GM23338 (cell line): ENCODE results near the gene SUGCT. TPM values are rescaled to one million over a fixed set of nuclear protein-coding genes. Genes with fewer than 3 reads are reported as not detected.

Experiments used
- ATAC-seq: fragments of 200-7000 bp; cut with Tn5 transposase; 3 replicates; pipeline ENCODE4 v1.9.1; 2020
- DNase-seq: peaks from one replicate; pipeline ENCODE4 v3.0.0-alpha.2; 2015; ENCODE audit warnings: low spot score
- H2AFZ ChIP-seq: fragments of 200-600 bp; sonication (generic); 2 replicates; pipeline ENCODE4 v1.8.0; 2016; ENCODE audit warnings: antibody characterized with exemption, mild to moderate bottlenecking, moderate library complexity
- H3F3A ChIP-seq: fragments of 200-600 bp; sonication (generic); replicated peaks from 2 replicates; pipeline ENCODE4 v1.8.0; 2017; ENCODE audit warnings: antibody characterized with exemption, mixed run types, low read depth
- H3K27ac ChIP-seq: fragments of 200-600 bp; sonication (generic); 2 replicates; pipeline ENCODE4 v1.6.1; 2016; ENCODE audit warnings: low read depth
- H3K27me3 ChIP-seq: fragments of 200-600 bp; sonication (generic); 2 replicates; pipeline ENCODE4 v1.8.0; 2016; ENCODE audit warnings: mild to moderate bottlenecking, mixed run types, moderate library complexity; ENCODE audit not compliant: insufficient read depth
- H3K36me3 ChIP-seq: fragments of 200-600 bp; sonication (generic); 2 replicates; pipeline ENCODE4 v1.8.0; 2016; ENCODE audit warnings: mild to moderate bottlenecking; ENCODE audit not compliant: insufficient read depth
- H3K4me1 ChIP-seq: fragments of 200-600 bp; sonication (generic); 2 replicates; pipeline ENCODE4 v1.8.0; 2016; ENCODE audit warnings: mild to moderate bottlenecking, moderate library complexity; ENCODE audit not compliant: insufficient read depth
- H3K4me2 ChIP-seq: fragments of 200-600 bp; sonication (generic); 2 replicates; pipeline ENCODE4 v1.7.1; 2017; ENCODE audit warnings: mixed run types
- H3K4me3 ChIP-seq: fragments of 200-600 bp; sonication (generic); 2 replicates; pipeline ENCODE4 v1.6.1; 2016; ENCODE audit warnings: mixed run types
- H3K79me2 ChIP-seq: fragments of 200-600 bp; sonication (generic); replicated peaks from 2 replicates; pipeline ENCODE4 v1.8.0; 2017; ENCODE audit warnings: mild to moderate bottlenecking; ENCODE audit not compliant: insufficient read depth
- H3K9me2 ChIP-seq: fragments of 200-600 bp; sonication (generic); 2 replicates; pipeline ENCODE4 v1.8.0; 2017; ENCODE audit not compliant: insufficient read depth
- H4K20me1 ChIP-seq: fragments of 200-600 bp; sonication (generic); replicated peaks from 2 replicates; pipeline ENCODE4 v1.8.0; 2017; ENCODE audit warnings: mild to moderate bottlenecking; ENCODE audit not compliant: insufficient read depth
- H3K27ac Mint-ChIP-seq: 2 replicates; pipeline ENCODE4 v1.8.0; 2020; ENCODE audit warnings: inconsistent platforms, mild to moderate bottlenecking, moderate library complexity, mixed read lengths
- H3K27me3 Mint-ChIP-seq: 3 replicates; pipeline ENCODE4 v1.8.0; 2022; ENCODE audit warnings: low read depth, mild to moderate bottlenecking, moderate library complexity, mixed read lengths, inconsistent platforms; ENCODE audit not compliant: insufficient read depth, poor library complexity
- H3K36me3 Mint-ChIP-seq: 3 replicates; pipeline ENCODE4 v1.8.0; 2021; ENCODE audit warnings: low read depth, mild to moderate bottlenecking, inconsistent platforms, moderate library complexity, mixed read lengths
- H3K4me1 Mint-ChIP-seq: 3 replicates; pipeline ENCODE4 v1.8.0; 2020; ENCODE audit warnings: mild to moderate bottlenecking, inconsistent platforms, mixed read lengths
- H3K4me3 Mint-ChIP-seq: 3 replicates; pipeline ENCODE4 v1.8.0; 2021; ENCODE audit warnings: moderate library complexity, mild to moderate bottlenecking, inconsistent platforms, mixed read lengths
- H3K9me3 Mint-ChIP-seq: 3 replicates; pipeline ENCODE4 v1.8.0; 2020; ENCODE audit warnings: moderate library complexity, mild to moderate bottlenecking, inconsistent platforms, mixed read lengths
- EZH2 ChIP-seq: fragments of 200-600 bp; sonication (generic); IDR thresholded peaks from one replicate; pipeline ENCODE4 v1.8.0; 2017; ENCODE audit warnings: antibody characterized with exemption, mild to moderate bottlenecking, low read depth; ENCODE audit not compliant: unreplicated experiment
- EZH2phosphoT487 ChIP-seq: fragments of 200-600 bp; sonication (generic); IDR thresholded peaks from one replicate; pipeline ENCODE4 v1.8.1; 2018; ENCODE audit warnings: antibody characterized with exemption; ENCODE audit not compliant: unreplicated experiment
- NANOG ChIP-seq: IDR thresholded peaks from 2 replicates; pipeline ENCODE4 v1.6.1; 2016; ENCODE audit warnings: antibody characterized with exemption, borderline replicate concordance
- STAT1 ChIP-seq: IDR thresholded peaks from one replicate; pipeline ENCODE4 v1.6.1; 2016; ENCODE audit warnings: antibody characterized with exemption; ENCODE audit not compliant: unreplicated experiment
- ZNF114 ChIP-seq: fragments of 250-450 bp; sonication (Bioruptor Pico); IDR thresholded peaks from 2 replicates; pipeline ENCODE4 v1.5.0; 2020; ENCODE audit warnings: mild to moderate bottlenecking, moderate library complexity
- ZNF331 ChIP-seq: fragments of 250-450 bp; sonication (Bioruptor Pico); IDR thresholded peaks from 2 replicates; pipeline ENCODE4 v1.5.0; 2020; ENCODE audit warnings: low read depth, mild to moderate bottlenecking, moderate library complexity
- polyA plus RNA-seq: library from polyadenylated mRNA; unstranded; fragments of >200 nt; fragmentation: Nextera tagmentation; extraction: Ambion mirVana; gene quantifications from 2 replicates; pipeline ENCODE4 v1.2.1, GENCODE V29; 2016
- total RNA-seq: library from RNA; depleted of rRNA; stranded (reverse); fragments of >200 nt; shearing (Covaris generic); gene quantifications from 2 replicates; pipeline ENCODE4 v1.2.3, GENCODE V29; 2014
- TF ChIP-seq, protein P1 (sequence below): IDR thresholded peaks from 2 replicates; pipeline ENCODE4 v1.6.1; 2016; ENCODE audit warnings: antibody characterized with exemption
- TF ChIP-seq, protein P2 (sequence below): fragments of 250-450 bp; sonication (Bioruptor Pico); IDR thresholded peaks from 2 replicates; pipeline ENCODE4 v1.5.0; 2020; ENCODE audit warnings: mild to moderate bottlenecking, moderate library complexity
- TF ChIP-seq, protein P3 (sequence below), 2 experiments: fragments of 200-600 bp in 1 of 2; sonication (generic) in 1 of 2; conservative IDR thresholded peaks; 2 replicates each; pipeline versions ENCODE4 v1.5.1 to v1.6.1; 2016 to 2017; ENCODE audit warnings: antibody characterized with exemption in 2 of 2, low read depth in 2 of 2, mild to moderate bottlenecking in 2 of 2, moderate library complexity in 1 of 2
- TF ChIP-seq, protein P4 (sequence below): IDR thresholded peaks from one replicate; pipeline ENCODE4 v1.6.1; 2018; ENCODE audit warnings: antibody characterized with exemption; ENCODE audit not compliant: unreplicated experiment

Gene SUGCT
- total and polyA plus RNA-seq, 2 experiments from 2014 or later: 4.2 to 5.6 TPM

DNA sequence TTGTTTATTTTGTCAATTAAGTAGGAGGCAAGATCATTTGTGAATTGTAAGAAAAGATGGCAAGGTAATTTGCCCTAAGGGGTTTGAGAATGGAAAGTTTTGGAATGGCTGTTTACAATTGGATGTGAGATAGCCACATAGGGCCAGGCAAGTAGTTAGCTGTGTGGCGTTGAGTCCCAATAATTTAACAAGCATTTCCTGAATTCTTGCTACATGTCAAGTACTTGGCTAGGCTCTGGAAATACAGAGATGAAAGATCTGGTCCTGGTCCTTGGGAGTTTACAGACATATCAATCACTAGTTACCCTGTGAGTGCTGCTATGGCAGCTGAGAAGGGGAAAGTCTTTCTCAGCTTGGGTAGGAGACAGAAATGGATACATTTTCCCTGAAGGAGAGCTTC is 401.6 kb downstream of the SUGCT start (continued):
- TF ChIP-seq EZH2 (no peak), STAT1 (no peak)
- TF ChIP-seq, protein P1, sequence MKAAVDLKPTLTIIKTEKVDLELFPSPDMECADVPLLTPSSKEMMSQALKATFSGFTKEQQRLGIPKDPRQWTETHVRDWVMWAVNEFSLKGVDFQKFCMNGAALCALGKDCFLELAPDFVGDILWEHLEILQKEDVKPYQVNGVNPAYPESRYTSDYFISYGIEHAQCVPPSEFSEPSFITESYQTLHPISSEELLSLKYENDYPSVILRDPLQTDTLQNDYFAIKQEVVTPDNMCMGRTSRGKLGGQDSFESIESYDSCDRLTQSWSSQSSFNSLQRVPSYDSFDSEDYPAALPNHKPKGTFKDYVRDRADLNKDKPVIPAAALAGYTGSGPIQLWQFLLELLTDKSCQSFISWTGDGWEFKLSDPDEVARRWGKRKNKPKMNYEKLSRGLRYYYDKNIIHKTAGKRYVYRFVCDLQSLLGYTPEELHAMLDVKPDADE: no peak
- TF ChIP-seq, protein P2, sequence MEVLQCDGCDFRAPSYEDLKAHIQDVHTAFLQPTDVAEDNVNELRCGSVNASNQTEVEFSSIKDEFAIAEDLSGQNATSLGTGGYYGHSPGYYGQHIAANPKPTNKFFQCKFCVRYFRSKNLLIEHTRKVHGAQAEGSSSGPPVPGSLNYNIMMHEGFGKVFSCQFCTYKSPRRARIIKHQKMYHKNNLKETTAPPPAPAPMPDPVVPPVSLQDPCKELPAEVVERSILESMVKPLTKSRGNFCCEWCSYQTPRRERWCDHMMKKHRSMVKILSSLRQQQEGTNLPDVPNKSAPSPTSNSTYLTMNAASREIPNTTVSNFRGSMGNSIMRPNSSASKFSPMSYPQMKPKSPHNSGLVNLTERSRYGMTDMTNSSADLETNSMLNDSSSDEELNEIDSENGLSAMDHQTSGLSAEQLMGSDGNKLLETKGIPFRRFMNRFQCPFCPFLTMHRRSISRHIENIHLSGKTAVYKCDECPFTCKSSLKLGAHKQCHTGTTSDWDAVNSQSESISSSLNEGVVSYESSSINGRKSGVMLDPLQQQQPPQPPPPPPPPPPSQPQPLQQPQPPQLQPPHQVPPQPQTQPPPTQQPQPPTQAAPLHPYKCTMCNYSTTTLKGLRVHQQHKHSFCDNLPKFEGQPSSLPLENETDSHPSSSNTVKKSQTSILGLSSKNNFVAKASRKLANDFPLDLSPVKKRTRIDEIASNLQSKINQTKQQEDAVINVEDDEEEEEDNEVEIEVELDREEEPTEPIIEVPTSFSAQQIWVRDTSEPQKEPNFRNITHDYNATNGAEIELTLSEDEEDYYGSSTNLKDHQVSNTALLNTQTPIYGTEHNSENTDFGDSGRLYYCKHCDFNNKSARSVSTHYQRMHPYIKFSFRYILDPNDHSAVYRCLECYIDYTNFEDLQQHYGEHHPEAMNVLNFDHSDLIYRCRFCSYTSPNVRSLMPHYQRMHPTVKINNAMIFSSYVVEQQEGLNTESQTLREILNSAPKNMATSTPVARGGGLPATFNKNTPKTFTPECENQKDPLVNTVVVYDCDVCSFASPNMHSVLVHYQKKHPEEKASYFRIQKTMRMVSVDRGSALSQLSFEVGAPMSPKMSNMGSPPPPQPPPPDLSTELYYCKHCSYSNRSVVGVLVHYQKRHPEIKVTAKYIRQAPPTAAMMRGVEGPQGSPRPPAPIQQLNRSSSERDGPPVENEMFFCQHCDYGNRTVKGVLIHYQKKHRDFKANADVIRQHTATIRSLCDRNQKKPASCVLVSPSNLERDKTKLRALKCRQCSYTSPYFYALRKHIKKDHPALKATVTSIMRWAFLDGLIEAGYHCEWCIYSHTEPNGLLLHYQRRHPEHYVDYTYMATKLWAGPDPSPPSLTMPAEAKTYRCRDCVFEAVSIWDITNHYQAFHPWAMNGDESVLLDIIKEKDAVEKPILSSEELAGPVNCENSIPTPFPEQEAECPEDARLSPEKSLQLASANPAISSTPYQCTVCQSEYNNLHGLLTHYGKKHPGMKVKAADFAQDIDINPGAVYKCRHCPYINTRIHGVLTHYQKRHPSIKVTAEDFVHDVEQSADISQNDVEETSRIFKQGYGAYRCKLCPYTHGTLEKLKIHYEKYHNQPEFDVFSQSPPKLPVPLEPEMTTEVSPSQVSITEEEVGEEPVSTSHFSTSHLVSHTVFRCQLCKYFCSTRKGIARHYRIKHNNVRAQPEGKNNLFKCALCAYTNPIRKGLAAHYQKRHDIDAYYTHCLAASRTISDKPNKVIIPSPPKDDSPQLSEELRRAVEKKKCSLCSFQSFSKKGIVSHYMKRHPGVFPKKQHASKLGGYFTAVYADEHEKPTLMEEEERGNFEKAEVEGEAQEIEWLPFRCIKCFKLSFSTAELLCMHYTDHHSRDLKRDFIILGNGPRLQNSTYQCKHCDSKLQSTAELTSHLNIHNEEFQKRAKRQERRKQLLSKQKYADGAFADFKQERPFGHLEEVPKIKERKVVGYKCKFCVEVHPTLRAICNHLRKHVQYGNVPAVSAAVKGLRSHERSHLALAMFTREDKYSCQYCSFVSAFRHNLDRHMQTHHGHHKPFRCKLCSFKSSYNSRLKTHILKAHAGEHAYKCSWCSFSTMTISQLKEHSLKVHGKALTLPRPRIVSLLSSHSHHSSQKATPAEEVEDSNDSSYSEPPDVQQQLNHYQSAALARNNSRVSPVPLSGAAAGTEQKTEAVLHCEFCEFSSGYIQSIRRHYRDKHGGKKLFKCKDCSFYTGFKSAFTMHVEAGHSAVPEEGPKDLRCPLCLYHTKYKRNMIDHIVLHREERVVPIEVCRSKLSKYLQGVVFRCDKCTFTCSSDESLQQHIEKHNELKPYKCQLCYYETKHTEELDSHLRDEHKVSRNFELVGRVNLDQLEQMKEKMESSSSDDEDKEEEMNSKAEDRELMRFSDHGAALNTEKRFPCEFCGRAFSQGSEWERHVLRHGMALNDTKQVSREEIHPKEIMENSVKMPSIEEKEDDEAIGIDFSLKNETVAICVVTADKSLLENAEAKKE (CRISPR knock-in tag): no peak

DNA sequence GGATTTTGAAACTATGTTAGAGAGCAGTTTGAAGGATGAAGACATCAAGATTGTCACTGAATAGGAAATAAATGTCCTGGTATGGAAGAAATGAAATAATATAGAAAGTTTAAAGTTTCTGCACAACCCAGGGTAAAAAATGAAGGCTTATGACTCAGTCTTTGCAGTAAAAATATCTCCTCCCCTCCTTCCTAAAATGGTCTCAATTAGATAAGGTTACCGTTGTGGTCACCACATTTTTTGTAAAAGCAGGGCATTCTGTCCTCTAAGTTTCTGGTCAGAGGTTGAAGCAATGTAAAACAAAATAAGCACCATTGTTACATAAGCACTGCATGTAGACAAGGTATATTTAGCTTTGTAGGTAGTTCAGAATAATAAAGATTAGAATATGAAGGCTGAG is 403.5 kb downstream of the SUGCT start:
- no peaks in the 10 kb centered on the region for H3F3A ChIP-seq
- H3K36me3 ChIP-seq: no peaks in the 10 kb centered on the region
- no peaks in the 10 kb centered on the region; the same call in 1 of the 2 replicates for H3K9me2 ChIP-seq
- H3K4me2 ChIP-seq: no peak overlapping the region
- H3K27ac Mint-ChIP-seq: no peak overlapping the region
- no peaks in the 10 kb centered on the region for H3K9me3 Mint-ChIP-seq
- no peak for ATAC-seq
- no peak overlapping the region for H2AFZ ChIP-seq
- no peaks in the 10 kb centered on the region for H3K79me2 ChIP-seq
- H3K27me3 ChIP-seq: no peaks in the 10 kb centered on the region
- no peaks in the 10 kb centered on the region for H3K4me1 ChIP-seq
- no peaks in the 10 kb centered on the region for H3K4me1 Mint-ChIP-seq
- H3K4me3 Mint-ChIP-seq: no peak overlapping the region
- no peak for DNase-seq
- no peaks in the 10 kb centered on the region for H3K36me3 Mint-ChIP-seq
- no peaks in the 10 kb centered on the region for H3K27me3 Mint-ChIP-seq
- no peak overlapping the region for H3K27ac ChIP-seq
- H3K4me3 ChIP-seq: no peak overlapping the region
- H4K20me1 ChIP-seq: no peaks in the 10 kb centered on the region
- TF ChIP-seq ZNF114 (CRISPR knock-in tag) (no peak), STAT1 (no peak), EZH2 (no peak), EZH2phosphoT487 (no peak), ZNF331 (CRISPR knock-in tag) (no peak), NANOG (no peak)
- TF ChIP-seq, protein P1: no peak
- TF ChIP-seq, protein P3, sequence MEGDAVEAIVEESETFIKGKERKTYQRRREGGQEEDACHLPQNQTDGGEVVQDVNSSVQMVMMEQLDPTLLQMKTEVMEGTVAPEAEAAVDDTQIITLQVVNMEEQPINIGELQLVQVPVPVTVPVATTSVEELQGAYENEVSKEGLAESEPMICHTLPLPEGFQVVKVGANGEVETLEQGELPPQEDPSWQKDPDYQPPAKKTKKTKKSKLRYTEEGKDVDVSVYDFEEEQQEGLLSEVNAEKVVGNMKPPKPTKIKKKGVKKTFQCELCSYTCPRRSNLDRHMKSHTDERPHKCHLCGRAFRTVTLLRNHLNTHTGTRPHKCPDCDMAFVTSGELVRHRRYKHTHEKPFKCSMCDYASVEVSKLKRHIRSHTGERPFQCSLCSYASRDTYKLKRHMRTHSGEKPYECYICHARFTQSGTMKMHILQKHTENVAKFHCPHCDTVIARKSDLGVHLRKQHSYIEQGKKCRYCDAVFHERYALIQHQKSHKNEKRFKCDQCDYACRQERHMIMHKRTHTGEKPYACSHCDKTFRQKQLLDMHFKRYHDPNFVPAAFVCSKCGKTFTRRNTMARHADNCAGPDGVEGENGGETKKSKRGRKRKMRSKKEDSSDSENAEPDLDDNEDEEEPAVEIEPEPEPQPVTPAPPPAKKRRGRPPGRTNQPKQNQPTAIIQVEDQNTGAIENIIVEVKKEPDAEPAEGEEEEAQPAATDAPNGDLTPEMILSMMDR (conservative IDR thresholded peaks at IDR 0.05; ENCODE audit: low read depth in 2 of 2): no peak
- TF ChIP-seq, protein P4, sequence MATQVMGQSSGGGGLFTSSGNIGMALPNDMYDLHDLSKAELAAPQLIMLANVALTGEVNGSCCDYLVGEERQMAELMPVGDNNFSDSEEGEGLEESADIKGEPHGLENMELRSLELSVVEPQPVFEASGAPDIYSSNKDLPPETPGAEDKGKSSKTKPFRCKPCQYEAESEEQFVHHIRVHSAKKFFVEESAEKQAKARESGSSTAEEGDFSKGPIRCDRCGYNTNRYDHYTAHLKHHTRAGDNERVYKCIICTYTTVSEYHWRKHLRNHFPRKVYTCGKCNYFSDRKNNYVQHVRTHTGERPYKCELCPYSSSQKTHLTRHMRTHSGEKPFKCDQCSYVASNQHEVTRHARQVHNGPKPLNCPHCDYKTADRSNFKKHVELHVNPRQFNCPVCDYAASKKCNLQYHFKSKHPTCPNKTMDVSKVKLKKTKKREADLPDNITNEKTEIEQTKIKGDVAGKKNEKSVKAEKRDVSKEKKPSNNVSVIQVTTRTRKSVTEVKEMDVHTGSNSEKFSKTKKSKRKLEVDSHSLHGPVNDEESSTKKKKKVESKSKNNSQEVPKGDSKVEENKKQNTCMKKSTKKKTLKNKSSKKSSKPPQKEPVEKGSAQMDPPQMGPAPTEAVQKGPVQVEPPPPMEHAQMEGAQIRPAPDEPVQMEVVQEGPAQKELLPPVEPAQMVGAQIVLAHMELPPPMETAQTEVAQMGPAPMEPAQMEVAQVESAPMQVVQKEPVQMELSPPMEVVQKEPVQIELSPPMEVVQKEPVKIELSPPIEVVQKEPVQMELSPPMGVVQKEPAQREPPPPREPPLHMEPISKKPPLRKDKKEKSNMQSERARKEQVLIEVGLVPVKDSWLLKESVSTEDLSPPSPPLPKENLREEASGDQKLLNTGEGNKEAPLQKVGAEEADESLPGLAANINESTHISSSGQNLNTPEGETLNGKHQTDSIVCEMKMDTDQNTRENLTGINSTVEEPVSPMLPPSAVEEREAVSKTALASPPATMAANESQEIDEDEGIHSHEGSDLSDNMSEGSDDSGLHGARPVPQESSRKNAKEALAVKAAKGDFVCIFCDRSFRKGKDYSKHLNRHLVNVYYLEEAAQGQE: no peak
